Upper lobe of right lung (tissue), 1 donor: Measurements from ENCODE around the gene CFAP251. TPM values are rescaled to one million over a fixed set of nuclear protein-coding genes. Genes with fewer than 3 reads are reported as not detected.
A peak's percentile ranks its signal among the peaks of the same experiment; 100 is the strongest.
"Not testable (repeated sequence)": the region's sequence is repeated elsewhere in the genome, so short reads cannot be mapped to it uniquely, and the experiment has no call there.

Experiments used
- ATAC-seq: fragments of 200-7000 bp; cut with Tn5 transposase; one replicate; pipeline ENCODE4 v1.9.1; 2020; ENCODE audit warnings: mild to moderate bottlenecking, moderate library complexity
- DNase-seq: peaks from one replicate; pipeline ENCODE4 v3.0.0-alpha.2; 2020
- H3K27ac ChIP-seq: fragments of 200-600 bp; one replicate; pipeline ENCODE4 v1.8.0; 2022
- H3K27me3 ChIP-seq: fragments of 200-600 bp; one replicate; pipeline ENCODE4 v1.8.0; 2022; ENCODE audit warnings: mild to moderate bottlenecking
- H3K36me3 ChIP-seq: fragments of 200-600 bp; one replicate; pipeline ENCODE4 v1.8.0; 2022
- H3K4me1 ChIP-seq: fragments of 200-600 bp; one replicate; pipeline ENCODE4 v1.8.0; 2022
- H3K4me3 ChIP-seq: fragments of 200-600 bp; one replicate; pipeline ENCODE4 v1.8.0; 2022; ENCODE audit warnings: mild to moderate bottlenecking
- H3K9me3 ChIP-seq: fragments of 200-600 bp; one replicate; pipeline ENCODE4 v1.8.0; 2022
- intact Hi-C: fragments of 100-400 bp; cut with DNase I; formaldehyde crosslinking; loops from one replicate; pipeline ENCODE4 v1.11.0; 2022
- total RNA-seq: library from RNA; stranded (reverse); fragmentation: NEBNext Ultra II Directional; extraction: Animal tissue kit (Norgen Biotek cat#: 25700); gene quantifications from one replicate; pipeline ENCODE4 v1.2.1, GENCODE V29; 2021
- TF ChIP-seq, protein P1 (sequence below): fragments of 200-600 bp; IDR thresholded peaks from one replicate; pipeline ENCODE4 v1.8.0; 2022; ENCODE audit warnings: antibody characterized with exemption
- donor health status: DM: no; HTN: yes; CAD: no; lungs with severe emphysema.

CFAP251 gene
- total RNA-seq, 1 donor from 2014 or later = 2.5 TPM

DNA sequence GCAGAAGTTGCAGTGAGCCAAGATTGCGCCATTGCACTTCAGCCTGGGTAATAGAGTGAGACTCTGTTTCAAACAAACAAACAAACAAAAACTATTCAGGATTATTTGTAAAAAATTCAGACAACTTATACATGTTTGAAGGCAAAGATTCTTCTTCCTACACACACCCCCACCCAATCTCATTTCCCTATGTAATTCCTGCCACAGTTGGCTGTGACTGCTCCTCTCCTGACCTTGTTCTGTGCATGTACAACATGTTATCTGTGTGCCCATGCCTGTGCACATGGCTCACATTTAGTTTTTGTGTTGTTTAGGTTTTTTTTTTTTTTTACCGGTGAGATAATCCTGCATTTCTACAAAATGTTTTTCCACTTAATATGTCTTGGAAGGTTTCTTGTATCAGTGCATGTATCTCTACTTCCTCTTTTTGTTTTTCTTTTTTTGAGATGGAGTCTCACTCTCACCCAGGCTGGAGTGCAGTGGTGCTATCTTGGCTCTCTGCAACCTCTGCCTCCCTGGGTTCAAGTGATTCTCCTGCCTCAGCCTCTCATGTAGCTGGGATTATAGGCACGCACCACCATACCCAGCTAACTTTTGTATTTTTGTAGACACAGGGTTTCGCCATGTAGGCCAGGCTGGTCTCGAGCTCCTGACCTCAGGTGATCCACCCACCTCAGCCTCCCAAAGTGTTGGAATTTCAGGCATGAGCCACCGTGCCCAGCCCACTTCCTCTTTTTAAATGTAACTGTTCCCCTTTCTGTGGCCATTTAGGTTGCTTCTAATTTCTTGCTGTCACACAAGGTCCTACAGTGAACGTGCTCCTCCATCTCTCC is 8.7 kb downstream of the CFAP251 start:
- intact Hi-C loops = no loop called here
- peaks cover 9% of the 10 kb centered on the region for H3K4me1 ChIP-seq
- no peaks in the 10 kb centered on the region for H3K36me3 ChIP-seq
- ATAC-seq (peak; percentile 44), DNase-seq (no peak)
- TF ChIP-seq, protein P1, sequence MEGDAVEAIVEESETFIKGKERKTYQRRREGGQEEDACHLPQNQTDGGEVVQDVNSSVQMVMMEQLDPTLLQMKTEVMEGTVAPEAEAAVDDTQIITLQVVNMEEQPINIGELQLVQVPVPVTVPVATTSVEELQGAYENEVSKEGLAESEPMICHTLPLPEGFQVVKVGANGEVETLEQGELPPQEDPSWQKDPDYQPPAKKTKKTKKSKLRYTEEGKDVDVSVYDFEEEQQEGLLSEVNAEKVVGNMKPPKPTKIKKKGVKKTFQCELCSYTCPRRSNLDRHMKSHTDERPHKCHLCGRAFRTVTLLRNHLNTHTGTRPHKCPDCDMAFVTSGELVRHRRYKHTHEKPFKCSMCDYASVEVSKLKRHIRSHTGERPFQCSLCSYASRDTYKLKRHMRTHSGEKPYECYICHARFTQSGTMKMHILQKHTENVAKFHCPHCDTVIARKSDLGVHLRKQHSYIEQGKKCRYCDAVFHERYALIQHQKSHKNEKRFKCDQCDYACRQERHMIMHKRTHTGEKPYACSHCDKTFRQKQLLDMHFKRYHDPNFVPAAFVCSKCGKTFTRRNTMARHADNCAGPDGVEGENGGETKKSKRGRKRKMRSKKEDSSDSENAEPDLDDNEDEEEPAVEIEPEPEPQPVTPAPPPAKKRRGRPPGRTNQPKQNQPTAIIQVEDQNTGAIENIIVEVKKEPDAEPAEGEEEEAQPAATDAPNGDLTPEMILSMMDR = no peak
- H3K9me3 ChIP-seq = no peaks in the 10 kb centered on the region
- H3K27ac ChIP-seq = no peak overlapping the region
- no peaks in the 10 kb centered on the region for H3K27me3 ChIP-seq
- no peak overlapping the region for H3K4me3 ChIP-seq

DNA sequence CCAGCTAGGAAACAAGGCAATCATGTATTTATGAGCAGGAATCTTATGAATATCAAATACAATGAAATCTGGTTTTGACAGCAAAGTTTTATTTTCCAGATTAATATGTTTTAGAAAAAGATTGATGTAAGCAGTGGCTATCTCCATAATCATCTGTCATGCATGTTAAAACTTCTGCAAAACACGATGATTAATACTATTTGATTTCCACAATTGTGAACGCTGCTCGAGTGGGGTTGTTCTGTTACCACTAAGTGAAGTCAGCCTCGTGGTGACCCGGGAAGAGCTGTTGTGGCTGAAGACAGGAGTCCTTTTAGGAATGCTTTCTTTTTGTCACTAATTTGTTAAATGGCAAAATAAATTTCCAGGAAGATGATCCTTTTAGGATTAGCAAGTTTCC is 9.4 kb downstream of the CFAP251 start:
- Histone ChIP-seq H3K4me1 (peaks cover 9% of the 10 kb centered on the region), H3K4me3 (no peak overlapping the region), H3K36me3 (no peaks in the 10 kb centered on the region), H3K9me3 (no peaks in the 10 kb centered on the region), H3K27me3 (no peaks in the 10 kb centered on the region), H3K27ac (no peak overlapping the region)
- DNase-seq (no peak), ATAC-seq (no peak)
- intact Hi-C loops = no loop called here
- TF ChIP-seq, protein P1 = no peak

DNA sequence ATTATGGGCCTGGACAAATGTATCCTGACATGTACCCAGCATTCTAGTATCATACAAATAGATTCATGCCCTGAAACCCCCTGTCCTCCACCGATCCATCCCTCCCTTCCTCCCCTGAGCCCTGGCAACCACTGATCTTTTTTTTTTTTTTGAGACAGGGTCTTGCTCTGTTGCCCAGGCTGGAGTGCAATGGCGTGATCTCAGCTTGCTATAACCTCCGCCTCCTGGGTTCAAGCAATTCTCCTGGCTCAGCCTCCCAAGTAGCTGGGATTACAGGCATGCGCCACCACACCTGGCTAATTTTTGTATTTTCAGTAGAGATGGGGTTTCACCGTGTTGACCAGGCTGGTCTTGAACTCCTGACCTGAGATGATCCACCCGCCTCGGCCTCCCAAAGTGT is 11.2 kb downstream of the CFAP251 start:
- DNase-seq, intact Hi-C loops: not testable (repeated sequence)

DNA sequence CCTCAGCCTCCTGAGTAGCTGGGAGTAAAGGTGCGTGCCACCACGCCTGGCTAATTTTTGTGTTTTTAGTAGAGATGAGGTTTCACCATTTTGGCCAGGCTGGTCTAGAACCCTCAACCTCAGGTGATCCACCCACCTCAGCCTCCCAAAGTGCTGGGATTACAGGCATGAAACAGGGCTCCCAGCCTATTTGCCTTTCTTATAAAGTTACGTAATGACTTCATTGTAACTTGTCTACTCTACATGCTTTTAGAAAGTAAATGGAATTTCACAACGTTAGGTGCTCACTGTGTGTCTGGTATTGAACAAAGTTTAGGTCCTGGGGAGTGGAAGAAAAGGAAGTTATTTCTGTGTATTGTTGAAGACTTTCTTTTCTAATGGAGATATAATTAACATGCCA is 12.5 kb downstream of the CFAP251 start:
- no peaks in the 10 kb centered on the region for H3K9me3 ChIP-seq
- H3K27me3 ChIP-seq = no peaks in the 10 kb centered on the region
- H3K4me3 ChIP-seq = no peak overlapping the region
- TF ChIP-seq, protein P1 = no peak
- no peak for DNase-seq
- no peak overlapping the region for H3K27ac ChIP-seq
- no peaks in the 10 kb centered on the region for H3K4me1 ChIP-seq
- intact Hi-C loops = no loop called here
- peak; percentile 23 for ATAC-seq
- no peaks in the 10 kb centered on the region for H3K36me3 ChIP-seq

More for the DNA sequence above, 11.2 kb downstream of the CFAP251 start:
- not testable (repeated sequence) for H3K4me3 ChIP-seq, H3K4me1 ChIP-seq, H3K36me3 ChIP-seq, H3K27me3 ChIP-seq, H3K27ac ChIP-seq, ATAC-seq, H3K9me3 ChIP-seq

DNA sequence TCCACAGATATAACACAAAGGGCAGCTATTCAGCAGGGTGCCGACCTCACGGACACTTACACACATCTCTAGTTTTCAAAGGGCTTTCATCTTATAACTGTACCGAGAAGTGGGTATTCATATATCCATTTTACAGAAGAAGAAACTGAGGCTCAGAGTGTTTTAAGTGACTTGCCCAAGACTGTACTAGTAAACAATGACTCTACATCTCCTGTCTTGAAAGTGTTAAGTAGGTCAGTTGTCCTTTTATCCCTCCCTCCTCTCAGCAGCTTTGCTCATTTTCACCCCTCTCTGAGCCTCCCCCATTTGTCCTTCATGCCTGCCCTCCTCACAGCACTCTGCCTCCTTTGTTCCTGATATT is 13.8 kb downstream of the CFAP251 start:
- H3K27me3 ChIP-seq = no peaks in the 10 kb centered on the region
- DNase-seq = no peak
- H3K36me3 ChIP-seq = no peaks in the 10 kb centered on the region
- H3K4me1 ChIP-seq = no peaks in the 10 kb centered on the region
- H3K4me3 ChIP-seq = no peak overlapping the region
- TF ChIP-seq, protein P1 = no peak
- no peak for ATAC-seq
- no peaks in the 10 kb centered on the region for H3K9me3 ChIP-seq
- H3K27ac ChIP-seq = no peak overlapping the region
- intact Hi-C loops = no loop called here

DNA sequence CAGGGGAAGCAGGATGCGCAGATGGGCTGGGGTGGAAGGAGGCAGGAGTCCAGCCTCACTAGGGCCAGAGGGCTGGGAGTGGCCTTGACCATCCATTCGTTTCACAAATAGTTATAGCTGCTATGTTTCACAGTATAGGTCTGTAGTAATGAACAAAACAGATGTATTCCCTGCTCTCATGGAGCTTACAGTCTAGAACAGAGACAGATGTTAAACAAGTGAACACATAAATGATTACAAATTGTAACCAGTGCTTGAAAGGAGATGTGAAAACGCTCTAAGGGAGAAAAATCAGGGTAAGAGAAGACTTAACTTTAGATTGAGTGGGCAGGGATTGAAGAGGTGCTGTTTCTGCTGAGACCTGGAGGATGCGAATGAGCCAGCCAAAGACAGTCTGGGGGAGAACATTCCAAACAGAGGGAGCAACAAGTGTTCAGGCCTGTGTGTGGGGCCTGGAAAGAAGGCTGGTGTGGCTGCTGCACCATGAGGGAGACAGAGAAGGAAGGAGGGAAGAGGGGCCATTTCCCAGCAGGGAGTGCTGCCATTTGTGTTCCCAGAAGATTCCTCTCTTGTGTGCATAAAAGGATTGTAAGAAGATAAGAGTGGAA is 14.6 kb downstream of the CFAP251 start:
- H3K36me3 ChIP-seq = no peaks in the 10 kb centered on the region
- TF ChIP-seq, protein P1 = no peak
- no peaks in the 10 kb centered on the region for H3K4me1 ChIP-seq
- H3K4me3 ChIP-seq = no peak overlapping the region
- ATAC-seq (peak; percentile 8), DNase-seq (no peak)
- H3K27ac ChIP-seq = no peak overlapping the region
- H3K9me3 ChIP-seq = no peaks in the 10 kb centered on the region
- intact Hi-C loops = no loop called here
- no peaks in the 10 kb centered on the region for H3K27me3 ChIP-seq
